Uterus (tissue), 2 donors: ENCODE results near the gene SCFD2.

Source experiments
- CTCF ChIP-seq, 4 experiments: fragments of 200-600 bp in 2 of 4; fragments of 450-650 bp in 2 of 4; sonication (generic) in 2 of 4; IDR thresholded peaks; one replicate each; pipeline ENCODE4 v1.5.1; 2016 to 2019; ENCODE audit warnings: antibody characterized with exemption in 4 of 4, mild to moderate bottlenecking in 2 of 4, moderate library complexity in 1 of 4
- POLR2A ChIP-seq, 2 donors: fragments of 450-650 bp; IDR thresholded peaks; one replicate each; pipeline ENCODE4 v1.6.1; 2016; ENCODE audit warnings: antibody characterized with exemption in 2 of 2, mild to moderate bottlenecking in 1 of 2, moderate library complexity in 1 of 2

DNA sequence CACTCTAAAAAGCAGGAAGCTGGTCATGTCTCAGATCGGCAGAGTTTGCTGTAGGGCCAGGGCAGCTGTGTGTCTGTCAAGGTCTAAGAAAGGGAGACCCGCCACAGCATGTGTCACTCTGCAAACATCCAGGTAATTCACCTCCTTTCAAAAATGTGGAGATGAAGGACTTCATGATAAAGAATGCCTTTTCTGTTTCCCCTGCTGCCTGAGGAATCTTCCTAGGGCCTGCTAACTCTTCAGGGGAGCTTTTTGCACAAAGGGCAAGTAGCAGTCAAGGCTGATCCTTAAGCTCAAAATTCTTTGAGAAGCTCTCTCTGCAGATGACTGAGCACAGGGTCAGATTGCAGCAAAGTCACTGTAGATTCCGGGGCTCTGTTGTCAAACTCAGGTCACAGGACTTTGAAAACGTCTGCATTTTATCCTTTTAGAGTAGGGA, 482.7 kb downstream of the SCFD2 start:
- no peak for TF ChIP-seq CTCF (IDR thresholded peaks at IDR 0.05)
- TF ChIP-seq POLR2A (IDR thresholded peaks at IDR 0.05): no peak
